ENCODE data around the gene STIL.

- no peak for TF ChIP-seq EZH2 (IDR thresholded peaks at IDR 0.05; ENCODE audit: borderline replicate concordance)
- no peak for TF ChIP-seq CTCF (IDR thresholded peaks at IDR 0.05; ENCODE audit: poor library complexity)
Observed at GRCh38 chr1:47228644-47229030, 85.3 kb downstream of the STIL start.

Measured in hepatocyte (in vitro differentiated cells).